Thoracic aorta (tissue), 2 donors: Measurements from ENCODE around the gene VPS13A. TPM values are rescaled to one million over a fixed set of nuclear protein-coding genes. Genes with fewer than 3 reads are reported as not detected.

ENCODE experiments used
- ATAC-seq: fragments of 150-250 bp; one replicate; pipeline ENCODE4 v1.8.0; 2017; ENCODE audit warnings: low read depth; ENCODE audit not compliant: insufficient number of reproducible peaks, low FRiP score
- DNase-seq: peaks from one replicate; pipeline ENCODE4 v3.0.0-alpha.2; 2020; ENCODE audit warnings: low spot score
- H3K27ac ChIP-seq, 2 donors: fragments of 200-600 bp; sonication (generic); 1 replicate in 1 of 2; 2 replicates in 1 of 2; pipeline ENCODE4 v1.5.1; 2016; ENCODE audit warnings: mild to moderate bottlenecking in 2 of 2, moderate library complexity in 2 of 2
- H3K27me3 ChIP-seq: fragments of 200-600 bp; sonication (generic); replicated peaks from 2 replicates; pipeline ENCODE4 v1.6.0; 2016; ENCODE audit warnings: mild to moderate bottlenecking; ENCODE audit not compliant: insufficient read depth
- H3K36me3 ChIP-seq: fragments of 200-600 bp; sonication (generic); one replicate; pipeline ENCODE4 v1.5.1; 2016
- H3K4me1 ChIP-seq, 2 donors: fragments of 200-600 bp; sonication (generic); 1 replicate in 1 of 2; 2 replicates in 1 of 2; pipeline versions ENCODE4 v1.5.1 to v1.6.0; 2016; ENCODE audit warnings: low read depth in 2 of 2, mild to moderate bottlenecking in 1 of 2; ENCODE audit not compliant: control insufficient read depth in 1 of 2
- H3K4me3 ChIP-seq: fragments of 200-600 bp; sonication (generic); 2 replicates; pipeline ENCODE4 v1.5.1; 2016; ENCODE audit warnings: mild to moderate bottlenecking
- H3K9me3 ChIP-seq: fragments of 200-600 bp; sonication (generic); 2 replicates; pipeline ENCODE4 v1.5.1; 2016
- CTCF ChIP-seq: fragments of 200-600 bp; sonication (generic); IDR thresholded peaks from one replicate; pipeline ENCODE4 v1.5.1; 2019; ENCODE audit warnings: antibody characterized with exemption
- total RNA-seq, 2 donors: library from RNA; depleted of rRNA; stranded (reverse); fragments of >200 nt; gene quantifications; one replicate each; pipeline versions ENCODE4 v1.1.0 to v1.2.3, GENCODE V29; 2016

VPS13A gene
- total RNA-seq, 2 donors from 2014 or later: 54.8 to 94.8 TPM

GRCh38 chr9:77271023-77271690 is 93.8 kb downstream of the VPS13A start:
- TF ChIP-seq CTCF: no peak
- no peak for DNase-seq
- Histone ChIP-seq H3K36me3 (peaks cover under 1% of the 10 kb centered on the region), H3K27me3 (no peaks in the 10 kb centered on the region), H3K4me3 (no peak overlapping the region), H3K27ac (no peak overlapping the region), H3K4me1 (no peaks in the 10 kb centered on the region), H3K9me3 (no peaks in the 10 kb centered on the region)
- no peak for ATAC-seq

- Histone ChIP-seq H3K4me1 (no peaks in the 10 kb centered on the region), H3K27me3 (no peaks in the 10 kb centered on the region), H3K4me3 (no peak overlapping the region), H3K27ac (no peak overlapping the region), H3K36me3 (peaks cover 13% of the 10 kb centered on the region), H3K9me3 (no peaks in the 10 kb centered on the region)
- TF ChIP-seq CTCF: no peak
- no peak for DNase-seq
- ATAC-seq: no peak
These were observed 99.5 kb downstream of the VPS13A start for GRCh38 chr9:77276799-77277198.

GRCh38 chr9:77277719-77278118 is 100.4 kb downstream of the VPS13A start:
- no peaks in the 10 kb centered on the region for H3K9me3 ChIP-seq
- no peak for TF ChIP-seq CTCF
- H3K4me3 ChIP-seq: no peak overlapping the region
- ATAC-seq (no peak), DNase-seq (no peak)
- no peaks in the 10 kb centered on the region for H3K4me1 ChIP-seq
- H3K27ac ChIP-seq: no peak overlapping the region
- no peaks in the 10 kb centered on the region for H3K27me3 ChIP-seq
- peaks cover 15% of the 10 kb centered on the region for H3K36me3 ChIP-seq

GRCh38 chr9:77283991-77284390 is 106.7 kb downstream of the VPS13A start:
- no peak for DNase-seq

GRCh38 chr9:77284616-77285015 is 107.3 kb downstream of the VPS13A start:
- no peak for DNase-seq
- Histone ChIP-seq H3K4me3 (no peak overlapping the region), H3K9me3 (peaks cover 4% of the 10 kb centered on the region), H3K4me1 (peaks cover 0 to 8% of the 10 kb centered on the region in 2 donors), H3K27me3 (no peaks in the 10 kb centered on the region), H3K36me3 (peaks cover 2% of the 10 kb centered on the region), H3K27ac (no peak overlapping the region)
- TF ChIP-seq CTCF: no peak
- ATAC-seq: no peak

More at GRCh38 chr9:77283991-77284390, 106.7 kb downstream of the VPS13A start:
- H3K4me1 ChIP-seq: peaks cover 0 to 8% of the 10 kb centered on the region in 2 donors
- TF ChIP-seq CTCF: no peak
- H3K27me3 ChIP-seq: no peaks in the 10 kb centered on the region
- H3K36me3 ChIP-seq: peaks cover 2% of the 10 kb centered on the region
- H3K4me3 ChIP-seq: no peak overlapping the region
- peaks cover 4% of the 10 kb centered on the region for H3K9me3 ChIP-seq
- no peak overlapping the region for H3K27ac ChIP-seq
- ATAC-seq: no peak
